Lower leg skin (tissue), 4 donors: ENCODE data around the gene CLTRN. TPM values are rescaled to one million over a fixed set of nuclear protein-coding genes. Genes with fewer than 3 reads are reported as not detected.

Source experiments
- DNase-seq, 2 donors: peaks; one replicate each; pipeline ENCODE4 v3.0.0-alpha.2; 2019; ENCODE audit warnings: low spot score in 2 of 2
- H3K4me3 ChIP-seq: fragments of 200-600 bp; sonication (generic); 2 replicates; pipeline ENCODE4 v1.5.1; 2017; ENCODE audit warnings: mild to moderate bottlenecking, low read depth; ENCODE audit not compliant: poor library complexity, severe bottlenecking
- CTCF ChIP-seq, 3 donors: fragments of 450-650 bp; IDR thresholded peaks; one replicate each; pipeline ENCODE4 v1.5.1; 2016; ENCODE audit warnings: antibody characterized with exemption in 3 of 3, mild to moderate bottlenecking in 3 of 3, moderate library complexity in 2 of 3
- POLR2A ChIP-seq, 2 donors: fragments of 450-650 bp; IDR thresholded peaks; one replicate each; pipeline ENCODE4 v1.6.1; 2016 to 2017; ENCODE audit warnings: antibody characterized with exemption in 2 of 2, mild to moderate bottlenecking in 1 of 2, moderate library complexity in 1 of 2
- WGBS, 2 donors: methylation state at CpG; one replicate each; pipeline ENCODE4 v1.1.5; 2018; 5-methylcytosine and 5-hydroxymethylcytosine counted together
- intact Hi-C: fragments of 100-400 bp; cut with DNase I; formaldehyde crosslinking; loops from one replicate; pipeline ENCODE4 v1.15.0; 2023; ENCODE audit warnings: low total_unique reads
- total RNA-seq, 4 donors: library from RNA; depleted of rRNA; stranded (reverse); fragments of >200 nt; gene quantifications; one replicate each; pipeline ENCODE4 v1.1.0, GENCODE V29; 2016

Gene CLTRN
- total RNA-seq, 4 donors from 2014 or later, result 0.38 to 1.3 (median 0.44) TPM

- no peak for TF ChIP-seq POLR2A (IDR thresholded peaks at IDR 0.05)
- no peak for TF ChIP-seq CTCF (IDR thresholded peaks at IDR 0.05)
- intact Hi-C loops, result no loop called here
- WGBS, 2 donors, result 62 to 63% methylated on average over 2 of the region's 2 CpGs
- no peak overlapping the region for H3K4me3 ChIP-seq
- DNase-seq, result no peak
Measured at GRCh38 chrX:15594371-15594770, 70.2 kb downstream of the CLTRN start.

- 38 to 51% methylated on average over 5 of the region's 5 CpGs for WGBS, 2 donors
- intact Hi-C loops, result no loop called here
- no peak overlapping the region for H3K4me3 ChIP-seq
- no peak for DNase-seq
- TF ChIP-seq CTCF (IDR thresholded peaks at IDR 0.05), result no peak
Measured at GRCh38 chrX:15579778-15580747, 84.5 kb downstream of the CLTRN start.

Other genes starting within 250 kb of the CLTRN start
- gene PIR, start 171.5 kb downstream of the CLTRN start, total RNA-seq, result 10 to 100 TPM in 3 of 4 donors, 1 to 10 TPM in 1; 6.3 to 18.0 (median 12.1) TPM
- gene BMX, start 164.0 kb downstream of the CLTRN start, total RNA-seq, result 1 to 10 TPM in 3 of 4 donors, under 1 TPM in 1; 0.38 to 2.8 (median 1.9) TPM
- gene ACE2, start 63.8 kb downstream of the CLTRN start, total RNA-seq, result 1 to 10 TPM in 2 of 4 donors, under 1 TPM in 2; 0.64 to 1.5 (median 0.83) TPM
- gene CA5B, start 73.5 kb upstream of the CLTRN start, total RNA-seq, result 10 to 100 TPM in 3 of 4 donors, 1 to 10 TPM in 1; 7.2 to 14.0 (median 11.8) TPM
- gene ZRSR2, start 125.7 kb upstream of the CLTRN start, total RNA-seq, result 10 to 100 TPM in 1 of 4 donors, 1 to 10 TPM in 3; 1.9 to 11.2 (median 4.6) TPM
- 10 to 100 TPM; 18.5 to 43.7 (median 31.4) TPM for gene AP1S2, start 190.0 kb upstream of the CLTRN start, total RNA-seq